A673 (cell line): ENCODE results near the gene SPAG16.

ENCODE experiments used
- CTCF ChIP-seq: fragments of 300-800, 200-600 bp; sonication (generic); conservative IDR thresholded peaks from 2 replicates; pipeline ENCODE4 v1.5.1; 2017; ENCODE audit warnings: low read depth, mild to moderate bottlenecking, antibody characterized with exemption, low read length, moderate library complexity, mixed read lengths
- EZH2 ChIP-seq: fragments of 200-600 bp; sonication (generic); IDR thresholded peaks from 2 replicates; pipeline ENCODE4 v1.6.1; 2017; ENCODE audit warnings: borderline replicate concordance, low read depth, mild to moderate bottlenecking, mixed read lengths, antibody characterized with exemption, low read length; ENCODE audit not compliant: poor library complexity, severe bottlenecking

GRCh38 chr2:214180686-214181085 is 896.4 kb downstream of the SPAG16 start:
- TF ChIP-seq CTCF (no peak), EZH2 (no peak)
